Dedifferentiated amniotic fluid mesenchymal stem cell (primary cell): ENCODE results near the gene ANAPC1.
A peak's percentile ranks its signal among the peaks of the same experiment; 100 is the strongest.
"Not testable (repeated sequence)": the region's sequence is repeated elsewhere in the genome, so short reads cannot be mapped to it uniquely, and the experiment has no call there.

Experiments
- DNase-seq: peaks from one replicate; pipeline ENCODE4 v3.0.0-alpha.2; 2016; ENCODE audit errors: extremely low spot score

Gene ANAPC1

GRCh38 chr2:111883661-111884591 lies at the start of gene ANAPC1:
TSS of gene ANAPC1 (minus strand) at chr2:111884193. CDS start at chr2:111880825, 3,368 bp downstream.
- peak; percentile 71 for DNase-seq

DNA sequence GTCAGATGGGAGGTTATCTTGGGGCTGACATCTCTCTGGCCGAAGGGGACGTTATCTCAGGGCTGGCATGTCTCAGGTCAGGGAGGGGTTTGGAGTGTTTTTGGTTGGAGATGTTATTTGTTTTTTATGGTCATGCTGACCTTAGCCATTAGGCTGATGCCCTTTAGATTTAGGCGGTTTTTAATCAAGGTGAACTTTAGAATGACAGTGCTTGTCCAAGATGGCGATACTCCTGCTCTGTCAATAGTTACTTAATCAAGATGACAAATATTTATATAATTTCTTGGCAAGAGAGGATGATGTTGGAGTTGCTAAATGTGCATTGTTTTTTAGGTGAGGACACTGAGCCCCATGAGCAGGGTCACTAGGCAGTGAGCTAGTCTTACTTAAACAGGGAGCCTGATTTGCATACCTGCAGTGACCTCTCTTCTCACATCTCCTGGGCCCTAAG lies 48.9 kb upstream of the ANAPC1 start:
- no peak for DNase-seq

DNA sequence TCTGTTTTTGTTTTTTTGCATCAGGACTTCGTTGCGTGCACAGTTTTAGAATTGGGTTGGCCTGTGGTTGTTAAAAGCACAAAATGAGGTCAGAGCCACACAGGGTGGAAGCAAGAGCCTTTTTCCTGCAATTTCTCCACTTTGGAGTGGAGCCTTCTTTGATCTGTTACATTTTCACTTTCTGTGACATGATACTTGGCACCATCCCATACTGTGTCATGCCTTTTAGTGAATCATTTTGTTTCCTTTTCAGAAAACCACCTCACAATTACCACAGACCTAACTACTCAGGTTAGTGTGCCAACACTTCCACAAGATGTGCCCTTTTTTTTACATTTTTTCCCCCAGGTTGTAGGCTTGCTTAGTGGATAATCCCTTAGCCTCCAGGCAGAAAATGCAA lies 46.9 kb upstream of the ANAPC1 start:
- peak; percentile 56 for DNase-seq

DNA sequence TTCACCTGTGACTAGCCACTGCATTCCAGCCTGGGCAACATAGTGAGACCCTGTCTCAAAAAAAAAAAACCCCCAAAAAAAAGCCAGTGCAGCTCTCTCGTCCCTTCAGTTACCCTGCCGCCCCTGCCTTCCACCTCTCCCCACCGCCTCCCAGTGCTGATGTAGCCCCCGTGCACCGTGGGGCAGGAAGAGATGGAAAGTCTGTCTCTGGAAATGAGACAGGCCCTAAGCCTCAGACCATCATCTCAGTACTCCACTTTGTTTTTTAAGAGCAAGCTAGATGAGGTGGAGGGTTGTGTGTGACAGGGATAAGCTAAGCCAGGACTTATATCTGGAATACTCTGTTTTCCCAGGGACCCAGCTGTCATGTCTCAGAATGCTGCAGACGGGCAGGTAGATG lies 46.4 kb upstream of the ANAPC1 start:
- no peak for DNase-seq

GRCh38 chr2:111927723-111928122 lies 43.7 kb upstream of the ANAPC1 start:
- DNase-seq, result no peak

- no peak for DNase-seq
Measured at GRCh38 chr2:111924617-111925107, 40.7 kb upstream of the ANAPC1 start.

DNA sequence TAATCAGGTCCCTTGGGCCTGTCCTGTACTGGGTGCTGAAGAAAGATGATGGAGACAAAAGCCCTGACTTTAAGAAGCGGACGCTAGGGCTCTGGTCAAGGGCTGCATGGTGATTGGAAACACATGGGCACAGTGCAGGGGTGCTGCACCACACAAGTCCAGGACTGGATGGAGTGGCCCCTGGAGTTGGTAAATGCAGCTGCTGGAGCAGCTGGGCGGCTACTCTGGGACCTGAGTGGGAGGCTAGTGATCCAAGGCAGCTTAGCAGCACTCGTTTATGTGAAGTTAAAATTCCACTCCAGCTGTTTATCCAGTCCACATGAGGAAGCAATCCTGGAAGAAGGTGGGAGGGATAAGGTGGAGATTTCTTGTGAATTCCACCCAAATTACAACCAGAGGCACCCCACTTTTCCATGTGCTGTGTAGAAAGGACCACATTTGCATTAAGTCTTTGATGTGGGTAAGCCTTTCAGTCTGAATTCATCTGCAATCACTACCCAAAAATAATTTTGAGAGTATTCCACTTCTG lies 39.3 kb upstream of the ANAPC1 start:
- peak; percentile 34 for DNase-seq

DNA sequence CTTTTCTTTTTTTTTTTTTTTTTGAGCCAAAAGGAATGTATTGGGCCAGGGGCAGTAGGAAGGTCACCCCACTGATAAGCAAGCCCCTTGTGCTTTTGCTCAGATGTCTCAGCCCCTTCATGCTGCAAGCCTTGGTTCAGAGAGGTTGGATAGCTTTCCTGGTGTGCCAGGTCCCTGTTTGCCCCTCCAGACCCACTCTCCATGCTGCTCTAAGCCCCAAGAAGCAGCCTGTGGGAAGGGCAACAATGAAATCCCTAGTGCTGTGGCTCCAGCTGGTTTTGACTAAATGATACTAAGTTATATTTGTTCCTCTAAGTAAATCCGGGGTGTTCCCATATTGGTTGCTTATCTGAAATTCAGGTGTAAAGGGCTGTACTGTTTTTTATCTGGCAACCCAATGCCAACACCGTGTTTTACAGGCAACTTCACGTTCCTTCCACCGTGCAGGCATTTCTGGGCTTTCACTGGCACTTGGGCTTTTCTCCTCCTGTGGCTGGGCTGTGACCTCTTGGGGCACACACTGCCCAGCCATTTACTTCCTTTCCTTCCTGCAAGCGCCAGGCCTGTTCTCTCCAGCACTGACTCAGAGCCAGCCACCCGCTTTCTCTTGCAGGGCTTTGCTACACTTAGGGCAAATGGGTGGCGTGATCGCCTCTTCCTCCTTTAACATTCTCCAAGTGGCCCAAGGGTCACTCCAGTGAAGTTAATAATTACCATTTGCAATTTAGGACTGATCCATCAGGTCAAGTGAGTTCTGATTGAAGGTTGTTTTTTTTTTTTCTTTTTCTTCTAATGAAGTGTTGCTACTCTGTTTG lies 36.0 kb upstream of the ANAPC1 start:
- no peak for DNase-seq

DNA sequence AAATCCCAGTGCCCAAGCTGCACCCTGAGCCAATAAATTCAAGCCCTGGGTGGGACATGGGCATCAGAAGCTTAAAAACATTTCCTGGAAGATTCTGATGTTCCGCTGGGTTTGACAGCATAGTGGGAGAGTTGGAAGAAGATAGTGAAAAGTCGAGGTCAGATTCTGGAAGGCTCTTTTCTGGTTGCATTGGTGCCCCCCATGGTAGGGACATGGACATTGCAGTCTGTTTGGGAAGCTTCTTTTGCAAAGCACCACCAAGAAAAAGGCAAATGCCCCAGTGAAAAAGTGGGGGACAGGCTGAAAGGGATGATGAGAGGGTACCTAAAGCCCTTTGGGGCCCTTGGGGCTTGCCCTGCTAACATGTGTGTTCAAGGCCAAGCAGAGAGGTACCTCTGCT lies 35.4 kb upstream of the ANAPC1 start:
- no peak for DNase-seq

DNA sequence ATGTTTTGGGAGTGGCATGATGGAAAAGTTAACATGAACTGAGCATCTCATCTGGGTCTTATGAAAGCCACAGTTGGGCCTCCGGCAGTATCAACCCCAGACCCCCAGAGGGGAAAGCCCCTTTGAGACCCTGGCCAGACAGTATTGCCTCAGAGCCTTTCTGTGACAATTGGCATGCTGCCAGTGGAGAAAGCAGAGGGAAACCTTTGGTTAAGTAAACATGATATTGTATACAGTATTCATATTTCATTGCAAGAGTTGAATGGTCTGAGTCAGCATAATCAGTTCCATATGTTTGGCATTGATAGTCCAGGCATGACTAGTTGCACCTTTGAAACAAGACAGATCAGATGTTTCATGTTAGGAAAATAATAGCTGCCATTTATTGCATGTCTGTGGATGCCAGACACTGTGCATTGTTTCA lies 34.4 kb upstream of the ANAPC1 start:
- DNase-seq, result peak; percentile 94

GRCh38 chr2:111917106-111917505 lies 33.1 kb upstream of the ANAPC1 start:
- no peak for DNase-seq

DNA sequence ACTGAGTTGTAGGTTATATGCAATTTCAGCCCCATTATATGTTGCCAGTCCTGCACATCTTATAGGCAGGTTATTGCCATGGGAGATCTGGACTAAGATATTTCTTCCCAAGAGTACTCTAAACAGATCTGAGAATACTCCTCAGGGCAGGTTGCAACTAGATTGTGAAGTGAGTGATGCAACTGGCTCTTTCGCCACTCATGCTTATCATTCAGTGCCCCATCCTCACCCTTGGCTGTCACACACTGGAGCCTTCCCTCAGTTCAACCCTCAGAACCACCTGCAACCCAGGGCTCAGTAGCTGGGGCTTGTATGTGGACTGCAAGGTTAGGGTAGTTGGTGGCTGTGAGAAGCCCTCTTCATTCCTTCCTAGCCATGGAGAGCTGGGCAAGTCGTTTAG lies 28.6 kb upstream of the ANAPC1 start:
- no peak for DNase-seq

DNA sequence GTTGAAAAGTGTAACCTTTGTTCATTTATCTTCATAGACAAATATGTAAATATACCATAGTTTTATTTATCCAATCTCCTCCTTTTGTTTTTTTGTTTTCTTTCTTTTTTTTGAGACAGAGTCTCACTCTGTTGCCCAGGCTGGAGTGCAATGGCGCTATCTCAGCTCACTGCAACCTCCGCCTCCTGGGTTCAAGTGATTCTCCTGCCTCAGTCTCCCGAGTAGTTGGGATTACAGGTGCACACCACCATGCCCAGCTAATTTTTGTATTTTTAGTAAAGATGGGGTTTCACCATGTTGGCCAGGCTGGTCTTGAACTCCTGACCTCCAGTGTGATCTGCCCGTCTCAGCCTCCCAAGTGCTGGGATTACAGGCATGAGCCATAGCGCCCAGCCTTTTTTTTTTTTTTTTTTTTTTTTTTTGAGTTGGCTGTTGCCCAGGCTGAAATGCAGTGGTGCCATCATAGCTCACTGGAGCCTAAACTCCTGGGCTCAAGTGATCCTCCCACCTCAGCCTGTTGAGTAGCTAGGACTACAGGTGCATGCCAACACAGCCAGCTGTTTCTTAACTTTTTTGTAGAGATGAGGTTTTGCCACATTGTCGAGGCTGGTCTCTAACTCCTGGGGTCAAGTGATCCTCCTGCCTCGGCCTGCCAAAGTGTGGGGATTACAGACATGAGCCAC lies 27.4 kb upstream of the ANAPC1 start:
- not testable (repeated sequence) for DNase-seq

- DNase-seq, result no peak
Measured at GRCh38 chr2:111910609-111911277, 26.8 kb upstream of the ANAPC1 start.

GRCh38 chr2:111909997-111910396 lies 26.0 kb upstream of the ANAPC1 start:
- DNase-seq, result not testable (repeated sequence)

GRCh38 chr2:111909079-111909478 lies 25.1 kb upstream of the ANAPC1 start:
- no peak for DNase-seq

DNA sequence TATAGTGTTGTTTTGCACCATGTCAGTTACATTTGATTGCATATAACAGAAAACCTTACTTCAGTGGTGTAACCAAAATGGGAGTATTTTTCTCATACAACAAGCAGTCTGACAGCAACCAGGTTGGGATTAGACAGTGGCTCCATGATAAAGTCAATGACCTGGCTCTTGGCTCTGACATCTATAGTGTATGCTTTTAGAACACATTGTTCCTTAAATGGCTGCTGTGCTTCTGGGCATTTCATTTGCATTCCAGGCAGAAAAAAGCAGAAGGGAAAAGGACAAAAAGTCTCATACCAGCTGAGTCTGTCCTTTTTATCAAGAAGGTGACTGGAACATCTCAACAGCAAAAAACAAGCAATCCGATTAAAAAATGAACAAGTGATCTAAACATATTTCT lies 24.6 kb upstream of the ANAPC1 start:
- DNase-seq, result no peak

DNA sequence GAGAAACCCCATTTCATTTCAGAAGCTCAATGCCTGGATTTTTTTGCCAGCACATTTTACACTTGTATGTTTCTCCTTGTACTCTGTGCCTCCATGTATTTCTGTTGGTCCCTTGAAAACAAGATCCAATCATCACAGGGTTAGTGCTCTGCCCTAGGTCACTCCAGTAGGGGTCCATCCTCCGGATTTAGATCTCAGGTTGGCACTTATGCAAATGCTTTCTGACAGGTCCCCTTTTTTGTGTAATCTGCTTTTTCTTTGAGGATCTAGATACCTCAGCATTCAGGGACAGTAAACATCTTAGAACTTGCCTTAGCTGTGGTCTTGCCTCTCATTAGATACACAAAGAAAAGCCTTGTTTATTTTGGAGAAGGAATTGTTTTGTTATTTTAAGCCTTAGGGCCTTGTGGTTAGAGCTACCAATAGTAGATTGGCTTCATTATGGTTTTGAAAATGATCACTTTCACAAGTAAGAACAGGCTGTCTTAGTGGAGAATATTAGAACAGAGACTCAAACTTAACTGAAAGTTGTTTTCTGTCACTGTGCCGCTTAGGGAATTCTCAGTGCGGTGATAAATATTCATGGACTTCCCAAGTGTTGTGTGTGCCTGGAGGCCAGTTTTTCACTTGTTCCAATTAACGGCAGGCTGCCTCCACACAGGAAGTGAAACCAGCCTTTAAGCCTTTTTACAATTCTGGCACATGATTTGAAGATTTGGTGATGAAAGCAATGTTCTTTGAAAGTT lies 22.2 kb upstream of the ANAPC1 start:
- DNase-seq, result no peak

DNA sequence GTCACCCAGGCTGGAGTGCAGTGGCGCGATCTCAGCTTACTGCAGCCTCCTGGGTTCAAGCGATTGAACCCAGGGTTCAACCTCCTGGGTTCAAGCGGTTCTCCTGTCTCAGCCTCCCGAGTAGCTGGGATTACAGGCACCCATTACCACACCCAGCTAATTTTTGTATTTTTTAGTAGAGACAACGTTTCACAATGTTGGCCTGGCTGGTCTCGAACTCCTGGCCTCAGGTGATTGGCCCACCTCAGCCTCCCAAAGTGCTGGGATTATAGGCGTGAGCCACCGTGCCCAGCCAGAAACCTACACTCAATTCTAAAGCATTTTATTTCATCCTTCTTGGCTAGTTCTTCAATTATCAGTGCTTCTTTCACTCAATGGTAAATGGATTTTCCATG lies 21.5 kb upstream of the ANAPC1 start:
- not testable (repeated sequence) for DNase-seq

DNA sequence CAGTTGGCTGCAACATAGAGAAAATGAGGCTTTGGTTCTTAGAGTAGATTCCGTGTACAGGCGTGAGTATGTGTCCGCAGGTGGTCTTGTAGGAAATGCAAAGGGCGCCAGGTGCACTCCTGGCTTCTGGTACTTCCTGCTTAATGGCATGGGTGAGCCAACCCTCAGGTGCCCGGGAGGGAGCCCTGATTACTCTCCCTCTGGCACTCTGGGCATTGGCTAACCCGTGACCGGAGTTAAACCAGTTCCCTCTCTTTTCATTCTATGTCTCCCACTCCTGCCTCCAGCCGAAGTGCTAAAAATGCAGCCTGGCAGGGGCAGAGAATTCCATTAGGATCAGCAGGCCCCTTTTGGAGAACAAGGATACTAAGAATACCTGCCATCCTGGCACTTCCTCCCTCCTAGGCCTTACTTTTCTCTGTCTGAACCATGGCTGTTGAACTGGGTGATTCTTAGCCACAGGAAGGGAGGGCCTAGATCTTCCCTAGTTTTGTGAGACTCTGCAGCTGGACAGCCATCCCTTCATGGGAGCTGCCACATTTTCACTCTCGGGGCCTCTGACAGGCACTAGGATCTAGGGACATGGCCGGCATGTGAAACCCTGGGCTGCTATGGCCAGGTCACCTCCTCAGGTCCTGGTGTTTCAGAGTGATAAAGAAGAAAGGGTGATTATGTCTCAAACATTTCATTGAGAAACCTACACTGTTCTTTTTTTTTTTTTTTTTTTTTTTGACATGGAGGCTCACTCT lies 20.9 kb upstream of the ANAPC1 start:
- DNase-seq, result no peak
